ENCODE measurements around the gene TTLL11.

TTLL11 gene

GRCh38 chr9:122128969-122129343 lies 35.8 kb upstream of the TTLL11 start:
- TF ChIP-seq GATA3 (IDR thresholded peaks at IDR 0.05; ENCODE audit: low read depth, low read length): no peak
- no peak for TF ChIP-seq GATA2 (IDR thresholded peaks at IDR 0.05; ENCODE audit: low read depth, low read length)

DNA sequence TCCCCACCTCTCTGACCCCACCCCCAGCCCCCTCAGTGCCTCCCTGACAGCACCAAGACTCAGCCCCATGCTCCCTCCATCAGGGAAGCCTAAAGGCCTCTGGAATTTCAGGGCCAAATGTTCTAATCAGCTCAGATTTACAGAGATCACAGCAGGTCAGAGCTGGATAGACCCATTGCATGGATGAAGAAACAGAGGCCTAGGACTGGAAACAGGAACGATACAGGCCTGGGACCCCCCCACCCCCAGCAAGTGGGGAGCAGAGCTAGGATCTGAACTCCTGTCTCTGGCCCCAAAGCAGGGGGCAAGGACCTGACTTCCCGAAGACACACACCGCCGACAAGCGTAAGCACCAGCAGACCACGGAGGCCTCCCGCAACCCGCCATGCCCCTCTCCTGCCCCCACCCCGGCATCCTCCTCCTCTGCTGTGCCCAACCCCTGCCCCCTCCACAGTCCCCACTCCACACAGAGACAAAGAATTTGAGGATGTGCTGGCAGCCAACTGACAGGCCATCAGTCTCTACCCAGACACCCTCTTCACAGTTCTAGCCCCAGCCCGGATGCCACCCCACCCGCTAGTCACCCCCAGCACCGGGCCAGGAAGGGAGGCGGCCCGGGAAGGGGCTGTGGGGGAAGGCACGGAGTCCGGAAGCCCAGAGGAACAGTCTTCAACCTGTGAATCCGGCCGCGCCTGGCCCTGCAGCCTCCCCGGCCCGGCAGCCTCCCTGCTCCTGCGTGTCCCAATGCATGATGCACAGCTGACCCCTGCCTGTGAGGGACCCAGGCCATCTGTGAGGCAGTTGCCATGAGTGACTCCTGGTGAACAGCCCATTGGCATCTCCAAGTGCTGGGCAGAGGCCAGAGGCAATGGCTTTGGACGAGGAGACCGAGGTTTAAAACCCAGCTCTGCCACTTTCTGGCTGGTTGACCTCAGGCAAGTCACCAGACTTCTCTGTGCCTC lies 35.2 kb upstream of the TTLL11 start:
- TF ChIP-seq GATA3 (IDR thresholded peaks at IDR 0.05; ENCODE audit: low read depth, low read length) (no peak), GATA2 (IDR thresholded peaks at IDR 0.05; ENCODE audit: low read depth, low read length) (no peak)

GRCh38 chr9:122127396-122127798 lies 34.3 kb upstream of the TTLL11 start:
- TF ChIP-seq GATA2 (IDR thresholded peaks at IDR 0.05; ENCODE audit: low read depth, low read length) (no peak), GATA3 (IDR thresholded peaks at IDR 0.05; ENCODE audit: low read depth, low read length) (no peak)

DNA sequence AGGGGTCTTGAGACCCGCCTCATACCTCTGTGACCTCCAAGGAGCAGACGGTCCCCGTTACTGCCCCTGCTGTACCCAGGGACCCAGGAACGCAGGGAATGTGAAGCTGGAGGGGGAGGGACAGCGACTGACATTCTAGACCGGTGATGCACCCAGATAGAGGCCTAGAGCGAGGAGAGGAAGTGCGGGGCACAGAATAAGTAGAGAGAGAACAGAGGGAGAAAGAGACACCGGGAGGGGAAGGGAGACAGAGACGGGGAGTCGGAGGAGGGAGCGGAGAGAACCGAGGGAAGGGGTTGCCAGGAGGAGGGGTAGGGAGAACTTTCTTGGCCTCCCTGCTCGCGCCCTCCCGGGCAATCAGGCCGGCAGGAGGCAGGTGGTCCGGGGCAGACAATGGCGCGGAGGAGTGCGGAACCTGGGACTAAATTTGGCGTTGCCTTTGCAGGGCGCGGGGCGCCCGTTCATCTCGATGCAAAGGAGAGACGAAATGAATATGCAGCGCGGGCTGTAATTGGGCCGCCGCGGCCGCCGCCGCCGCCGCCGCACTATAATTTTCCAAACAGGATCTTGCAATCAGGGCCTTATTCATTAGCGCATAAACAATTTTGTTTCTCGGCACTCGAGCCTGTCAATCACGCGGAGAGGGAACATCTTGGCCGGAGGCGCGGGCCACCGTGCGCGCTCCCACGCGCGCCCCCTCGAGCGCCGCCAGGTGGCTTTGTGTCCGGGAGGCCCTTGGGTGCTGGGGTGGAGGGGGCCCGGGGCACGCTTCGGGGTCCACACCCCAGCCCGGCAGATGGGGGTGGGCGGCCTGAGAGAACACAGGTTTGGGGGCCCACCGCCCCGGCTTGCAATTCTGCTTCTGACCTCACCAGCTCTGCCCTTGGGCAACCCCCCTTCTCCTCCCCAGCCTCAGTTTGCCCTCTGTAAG lies 33.5 kb upstream of the TTLL11 start:
- TF ChIP-seq GATA3 (IDR thresholded peaks at IDR 0.05; ENCODE audit: low read depth, low read length): no peak
- no peak for TF ChIP-seq GATA2 (IDR thresholded peaks at IDR 0.05; ENCODE audit: low read depth, low read length)

DNA sequence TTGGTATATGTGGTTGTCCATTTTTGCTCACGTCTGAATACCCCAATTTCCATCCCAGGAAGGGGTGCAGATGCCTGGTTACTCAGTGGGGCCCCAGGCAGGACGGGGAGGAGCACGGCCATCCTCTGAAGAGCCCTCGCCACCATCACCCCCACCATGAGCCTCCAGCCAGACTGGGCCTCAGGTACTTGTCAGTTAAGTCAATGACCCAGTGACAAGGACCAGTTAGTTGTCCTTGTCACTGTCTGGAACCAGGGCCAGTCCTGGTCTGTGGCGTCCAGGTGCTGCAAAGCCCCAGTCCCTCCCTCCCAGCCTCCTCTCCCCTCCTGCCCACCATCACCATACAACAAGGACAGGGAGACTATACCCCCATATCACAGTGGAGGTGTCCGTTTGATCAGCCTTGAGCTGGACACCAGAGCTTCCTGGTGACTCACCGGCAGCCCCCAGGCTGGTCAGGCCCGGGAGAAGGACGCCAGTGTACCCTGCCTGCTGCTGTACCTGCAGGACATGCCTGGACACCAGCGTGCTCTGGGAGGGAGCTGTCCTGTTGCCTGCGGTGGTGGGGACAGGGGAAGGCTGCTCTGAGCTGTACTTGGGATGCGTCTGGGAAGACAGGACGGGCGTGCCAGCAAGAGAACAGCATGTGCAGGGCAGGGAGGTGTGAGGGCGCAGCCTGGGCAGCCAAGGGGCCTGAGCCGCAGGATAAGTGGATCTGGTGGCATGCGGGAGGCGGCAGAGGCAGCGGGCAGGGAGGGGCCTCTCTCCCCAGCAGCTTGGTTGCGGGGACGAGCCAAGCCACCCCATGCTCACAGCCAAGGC lies 32.6 kb upstream of the TTLL11 start:
- TF ChIP-seq GATA2 (IDR thresholded peaks at IDR 0.05; ENCODE audit: low read depth, low read length) (no peak), GATA3 (IDR thresholded peaks at IDR 0.05; ENCODE audit: low read depth, low read length) (no peak)

DNA sequence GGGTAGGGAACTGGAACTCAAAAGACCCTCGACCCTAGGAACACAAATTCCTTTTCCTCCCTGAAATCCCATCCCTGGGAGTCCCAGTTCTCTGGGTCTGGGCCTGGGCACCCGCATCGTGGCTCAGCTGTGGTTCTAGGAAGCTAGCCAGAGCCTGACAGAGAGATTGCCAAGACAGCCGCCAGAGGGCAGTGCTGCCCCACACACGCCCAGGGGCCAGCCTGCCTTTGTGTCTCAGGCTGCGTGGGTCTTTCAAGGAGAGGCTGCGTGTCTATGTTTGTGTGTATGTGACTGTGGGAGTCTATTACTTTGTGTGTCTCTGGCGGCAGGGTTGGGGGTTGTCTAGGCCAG lies 32.0 kb upstream of the TTLL11 start:
- TF ChIP-seq GATA2 (IDR thresholded peaks at IDR 0.05; ENCODE audit: low read depth, low read length) (no peak), GATA3 (IDR thresholded peaks at IDR 0.05; ENCODE audit: low read depth, low read length) (no peak)

- TF ChIP-seq GATA2 (IDR thresholded peaks at IDR 0.05; ENCODE audit: low read depth, low read length): no peak
- no peak for TF ChIP-seq GATA3 (IDR thresholded peaks at IDR 0.05; ENCODE audit: low read depth, low read length)
These were observed 31.4 kb upstream of the TTLL11 start for GRCh38 chr9:122124528-122124927.

DNA sequence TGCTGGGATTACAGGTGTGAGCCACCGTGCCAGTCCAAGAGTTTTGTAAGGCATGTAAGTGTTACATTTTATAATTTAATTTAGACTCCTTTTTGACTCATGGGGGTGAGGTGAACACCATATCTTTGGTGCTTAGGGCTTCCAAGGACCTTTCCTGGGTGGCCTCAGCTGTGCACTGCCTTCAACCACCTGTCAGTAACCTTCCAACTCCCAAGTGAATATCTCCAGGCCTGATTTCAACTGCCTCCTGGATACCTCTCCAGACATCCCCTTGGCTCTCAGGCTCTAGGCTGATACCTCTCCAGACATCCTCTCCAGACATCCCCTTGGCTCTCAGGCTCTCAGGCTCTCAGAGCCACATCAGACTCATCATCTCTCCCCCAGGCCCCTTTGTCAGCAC lies 30.9 kb upstream of the TTLL11 start:
- TF ChIP-seq GATA3 (IDR thresholded peaks at IDR 0.05; ENCODE audit: low read depth, low read length) (no peak), GATA2 (IDR thresholded peaks at IDR 0.05; ENCODE audit: low read depth, low read length) (no peak)

- TF ChIP-seq GATA2 (IDR thresholded peaks at IDR 0.05; ENCODE audit: low read depth, low read length) (no peak), GATA3 (IDR thresholded peaks at IDR 0.05; ENCODE audit: low read depth, low read length) (no peak)
These were observed 30.0 kb upstream of the TTLL11 start for GRCh38 chr9:122122903-122123632.

- TF ChIP-seq GATA2 (IDR thresholded peaks at IDR 0.05; ENCODE audit: low read depth, low read length) (no peak), GATA3 (IDR thresholded peaks at IDR 0.05; ENCODE audit: low read depth, low read length) (no peak)
These were observed 29.4 kb upstream of the TTLL11 start for GRCh38 chr9:122122468-122122867.

DNA sequence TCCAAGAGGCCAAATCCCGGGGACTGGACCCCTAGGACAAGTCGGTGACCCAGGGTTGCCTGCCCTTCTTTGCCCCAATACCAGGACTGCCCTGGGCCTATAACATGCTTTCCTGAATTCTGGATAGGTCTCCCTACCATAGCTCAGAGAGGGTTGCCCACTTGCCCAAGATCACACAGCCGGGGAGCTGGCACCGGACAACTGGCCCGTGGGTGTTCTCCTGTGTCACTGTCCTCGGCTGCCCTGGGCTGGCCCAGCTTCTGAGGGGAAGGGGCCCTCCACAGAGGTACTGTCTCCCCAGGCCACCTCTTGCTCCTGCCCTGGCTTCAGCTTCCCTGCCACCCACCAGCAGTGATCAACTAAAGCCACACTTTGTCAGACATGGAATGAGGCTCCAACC lies 28.8 kb upstream of the TTLL11 start:
- TF ChIP-seq GATA3 (IDR thresholded peaks at IDR 0.05; ENCODE audit: low read depth, low read length): no peak
- no peak for TF ChIP-seq GATA2 (IDR thresholded peaks at IDR 0.05; ENCODE audit: low read depth, low read length)

- TF ChIP-seq GATA3 (IDR thresholded peaks at IDR 0.05; ENCODE audit: low read depth, low read length) (no peak), GATA2 (IDR thresholded peaks at IDR 0.05; ENCODE audit: low read depth, low read length) (no peak)
These were observed 28.3 kb upstream of the TTLL11 start for GRCh38 chr9:122121391-122121790.

All from SH-SY5Y (cell line).